HepG2 (cell line): ENCODE measurements around the gene PCLO.

ENCODE experiments used
- RBM39 ChIP-seq: fragments of 200-400 bp; formaldehyde crosslinking; IDR thresholded peaks from one replicate; pipeline ENCODE4 v1.6.1; 2018; ENCODE audit warnings: antibody characterized with exemption, mild to moderate bottlenecking, low read depth, low read length; ENCODE audit not compliant: poor library complexity, severe bottlenecking
- TF ChIP-seq, protein P1 (sequence below): sonication (generic); formaldehyde crosslinking; IDR thresholded peaks from 2 replicates; pipeline ENCODE4 v1.4.0; 2020; ENCODE audit warnings: low read depth, mild to moderate bottlenecking, missing genetic modification reagents
- TF ChIP-seq, protein P2 (sequence below): sonication (generic); formaldehyde crosslinking; IDR thresholded peaks from 2 replicates; pipeline ENCODE4 v1.5.0; 2020; ENCODE audit warnings: mild to moderate bottlenecking, missing genetic modification reagents, moderate library complexity

DNA sequence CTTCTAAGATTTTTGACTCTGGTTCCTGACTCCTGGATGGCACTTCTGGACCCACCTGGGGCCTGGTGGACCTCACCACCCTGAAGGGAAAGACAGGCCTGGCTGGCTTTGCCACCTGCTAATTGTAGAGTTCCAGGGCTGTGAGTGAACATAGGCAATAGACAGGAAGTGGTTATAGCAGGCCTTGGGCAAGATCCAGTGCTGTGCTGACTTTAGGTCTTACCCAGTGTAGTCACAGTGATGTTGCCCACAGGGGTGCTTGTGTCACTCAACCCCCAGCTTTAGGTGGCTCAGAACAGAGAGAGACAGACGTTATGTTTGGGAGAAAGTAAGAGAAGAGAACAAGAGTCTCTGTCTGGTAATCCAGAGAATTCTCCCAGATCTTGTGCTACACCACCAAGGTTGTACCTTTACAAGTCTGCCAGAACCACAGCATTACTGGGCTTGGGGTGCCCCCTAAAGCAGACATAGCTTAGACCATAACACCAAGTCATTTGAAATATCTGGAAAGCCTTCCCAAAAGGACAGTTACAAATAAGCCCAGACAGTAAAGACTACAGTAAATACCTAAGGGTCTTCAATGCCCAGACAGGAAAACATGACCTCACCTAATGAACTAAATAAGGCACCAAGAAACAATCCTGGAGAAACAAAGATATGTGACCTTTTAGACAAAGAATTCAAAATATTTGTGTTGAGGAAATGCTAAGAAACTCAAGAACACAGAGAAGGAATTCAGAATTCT lies 303.4 kb downstream of the PCLO start:
- TF ChIP-seq, protein P1, sequence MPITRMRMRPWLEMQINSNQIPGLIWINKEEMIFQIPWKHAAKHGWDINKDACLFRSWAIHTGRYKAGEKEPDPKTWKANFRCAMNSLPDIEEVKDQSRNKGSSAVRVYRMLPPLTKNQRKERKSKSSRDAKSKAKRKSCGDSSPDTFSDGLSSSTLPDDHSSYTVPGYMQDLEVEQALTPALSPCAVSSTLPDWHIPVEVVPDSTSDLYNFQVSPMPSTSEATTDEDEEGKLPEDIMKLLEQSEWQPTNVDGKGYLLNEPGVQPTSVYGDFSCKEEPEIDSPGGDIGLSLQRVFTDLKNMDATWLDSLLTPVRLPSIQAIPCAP (CRISPR knock-in tag), result no peak
- no peak for TF ChIP-seq RBM39
- TF ChIP-seq, protein P2, sequence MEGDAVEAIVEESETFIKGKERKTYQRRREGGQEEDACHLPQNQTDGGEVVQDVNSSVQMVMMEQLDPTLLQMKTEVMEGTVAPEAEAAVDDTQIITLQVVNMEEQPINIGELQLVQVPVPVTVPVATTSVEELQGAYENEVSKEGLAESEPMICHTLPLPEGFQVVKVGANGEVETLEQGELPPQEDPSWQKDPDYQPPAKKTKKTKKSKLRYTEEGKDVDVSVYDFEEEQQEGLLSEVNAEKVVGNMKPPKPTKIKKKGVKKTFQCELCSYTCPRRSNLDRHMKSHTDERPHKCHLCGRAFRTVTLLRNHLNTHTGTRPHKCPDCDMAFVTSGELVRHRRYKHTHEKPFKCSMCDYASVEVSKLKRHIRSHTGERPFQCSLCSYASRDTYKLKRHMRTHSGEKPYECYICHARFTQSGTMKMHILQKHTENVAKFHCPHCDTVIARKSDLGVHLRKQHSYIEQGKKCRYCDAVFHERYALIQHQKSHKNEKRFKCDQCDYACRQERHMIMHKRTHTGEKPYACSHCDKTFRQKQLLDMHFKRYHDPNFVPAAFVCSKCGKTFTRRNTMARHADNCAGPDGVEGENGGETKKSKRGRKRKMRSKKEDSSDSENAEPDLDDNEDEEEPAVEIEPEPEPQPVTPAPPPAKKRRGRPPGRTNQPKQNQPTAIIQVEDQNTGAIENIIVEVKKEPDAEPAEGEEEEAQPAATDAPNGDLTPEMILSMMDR (CRISPR knock-in tag), result no peak
